Measurements from ENCODE around the gene TMC7. TPM values are rescaled to one million over a fixed set of nuclear protein-coding genes. Genes with fewer than 3 reads are reported as not detected.

Gene TMC7
- total and polyA plus RNA-seq, 2 of the 8 experiments (the other 6 are each of a cell fraction or from before 2014, with no cell fraction given), result 2.3 to 2.6 TPM

- TF ChIP-seq TBP (IDR thresholded peaks at IDR 0.05; ENCODE audit: low read depth, low read length) (no peak), SP1 (IDR thresholded peaks at IDR 0.05; ENCODE audit: low read depth, low read length) (no peak), JUN (IDR thresholded peaks at IDR 0.05; ENCODE audit: low read depth, low read length) (no peak)
These were observed 109.1 kb downstream of the TMC7 start (continued) for GRCh38 chr16:19092653-19093410.

Measured in H1 (cell line).